Stimulated activated naive CD8-positive, alpha-beta T cell treated with anti-CD3 and anti-CD28 coated beads, Interleukin-15, Interleukin-2, amounts not matched to agents 100 ng/mL and 50 ng/mL, for 24 hours (primary cell): ENCODE measurements around the gene TF.

Experiments
- H3K27ac Mint-ChIP-seq: one replicate; pipeline ENCODE4 v1.8.0; 2021; ENCODE audit warnings: mild to moderate bottlenecking, mixed read lengths
- H3K27me3 Mint-ChIP-seq: one replicate; pipeline ENCODE4 v1.8.0; 2021; ENCODE audit warnings: mixed read lengths
- H3K36me3 Mint-ChIP-seq: one replicate; pipeline ENCODE4 v1.8.0; 2021; ENCODE audit warnings: low read depth, mixed read lengths
- H3K4me1 Mint-ChIP-seq: one replicate; pipeline ENCODE4 v1.8.0; 2021; ENCODE audit warnings: low read depth, mixed read lengths
- H3K4me3 Mint-ChIP-seq: one replicate; pipeline ENCODE4 v1.8.0; 2021; ENCODE audit warnings: mild to moderate bottlenecking, mixed read lengths
- H3K9me3 Mint-ChIP-seq: one replicate; pipeline ENCODE4 v1.8.0; 2021; ENCODE audit warnings: mixed read lengths

The TF gene

GRCh38 chr3:133799794-133800585 lies 53.8 kb downstream of the TF start:
- H3K36me3 Mint-ChIP-seq: no peaks in the 10 kb centered on the region
- peaks cover 22% of the 10 kb centered on the region for H3K27me3 Mint-ChIP-seq
- H3K4me3 Mint-ChIP-seq: no peak overlapping the region
- H3K9me3 Mint-ChIP-seq: no peaks in the 10 kb centered on the region
- no peak overlapping the region for H3K27ac Mint-ChIP-seq
- H3K4me1 Mint-ChIP-seq: peaks cover 2% of the 10 kb centered on the region

GRCh38 chr3:133803469-133803868 lies 57.3 kb downstream of the TF start:
- peaks cover 22% of the 10 kb centered on the region for H3K36me3 Mint-ChIP-seq
- H3K9me3 Mint-ChIP-seq: no peaks in the 10 kb centered on the region
- H3K27me3 Mint-ChIP-seq: peaks cover 10% of the 10 kb centered on the region
- H3K27ac Mint-ChIP-seq: no peak overlapping the region
- H3K4me1 Mint-ChIP-seq: peaks cover 25% of the 10 kb centered on the region
- no peak overlapping the region for H3K4me3 Mint-ChIP-seq

- Mint-ChIP-seq H3K27me3 (peaks cover 7% of the 10 kb centered on the region), H3K36me3 (peaks cover 30% of the 10 kb centered on the region), H3K4me1 (peaks cover 30% of the 10 kb centered on the region), H3K27ac (peak overlapping the region; percentile 99), H3K9me3 (no peaks in the 10 kb centered on the region), H3K4me3 (peak overlapping the region; percentile 99)
Observed at GRCh38 chr3:133804896-133805295, 58.7 kb downstream of the TF start.

- H3K9me3 Mint-ChIP-seq: no peaks in the 10 kb centered on the region
- peaks cover 30% of the 10 kb centered on the region for H3K4me1 Mint-ChIP-seq
- H3K27me3 Mint-ChIP-seq: peaks cover 7% of the 10 kb centered on the region
- H3K27ac Mint-ChIP-seq: peak overlapping the region; percentile 99
- H3K36me3 Mint-ChIP-seq: peaks cover 35% of the 10 kb centered on the region
- H3K4me3 Mint-ChIP-seq: peak overlapping the region; percentile 99
Observed at GRCh38 chr3:133805384-133805701, 59.1 kb downstream of the TF start.

- H3K9me3 Mint-ChIP-seq: no peaks in the 10 kb centered on the region
- H3K4me1 Mint-ChIP-seq: peaks cover 30% of the 10 kb centered on the region
- H3K4me3 Mint-ChIP-seq: peak within 1 kb of the TSS; percentile 99
- peak within 1 kb of the TSS; percentile 99 for H3K27ac Mint-ChIP-seq
- H3K36me3 Mint-ChIP-seq: peaks cover 38% of the 10 kb centered on the region
- peaks cover 7% of the 10 kb centered on the region for H3K27me3 Mint-ChIP-seq
Observed at GRCh38 chr3:133805702-133806475, 59.7 kb downstream of the TF start, which contains the start of gene SRPRB. Gene SRPRB, plus strand, starts transcription at chr3:133805815. Its CDS starts 34 bp downstream, at chr3:133805849.

- Mint-ChIP-seq H3K4me3 (no peak overlapping the region), H3K4me1 (peaks cover 19% of the 10 kb centered on the region), H3K36me3 (peaks cover 64% of the 10 kb centered on the region), H3K27me3 (no peaks in the 10 kb centered on the region), H3K9me3 (no peaks in the 10 kb centered on the region), H3K27ac (no peak overlapping the region)
Observed at GRCh38 chr3:133812872-133813271, 66.7 kb downstream of the TF start.

GRCh38 chr3:133815386-133815785 lies 69.2 kb downstream of the TF start:
- Mint-ChIP-seq H3K36me3 (peaks cover 63% of the 10 kb centered on the region), H3K4me1 (peaks cover 10% of the 10 kb centered on the region), H3K9me3 (no peaks in the 10 kb centered on the region), H3K27ac (no peak overlapping the region), H3K27me3 (no peaks in the 10 kb centered on the region), H3K4me3 (no peak overlapping the region)

- H3K4me3 Mint-ChIP-seq: no peak overlapping the region
- H3K9me3 Mint-ChIP-seq: no peaks in the 10 kb centered on the region
- no peaks in the 10 kb centered on the region for H3K27me3 Mint-ChIP-seq
- H3K4me1 Mint-ChIP-seq: peaks cover 4% of the 10 kb centered on the region
- H3K27ac Mint-ChIP-seq: no peak overlapping the region
- H3K36me3 Mint-ChIP-seq: peaks cover 77% of the 10 kb centered on the region
Observed at GRCh38 chr3:133820129-133820528, 73.9 kb downstream of the TF start.

- H3K36me3 Mint-ChIP-seq: peaks cover 80% of the 10 kb centered on the region
- no peak overlapping the region for H3K4me3 Mint-ChIP-seq
- H3K4me1 Mint-ChIP-seq: peaks cover 3% of the 10 kb centered on the region
- H3K27ac Mint-ChIP-seq: no peak overlapping the region
- no peaks in the 10 kb centered on the region for H3K9me3 Mint-ChIP-seq
- H3K27me3 Mint-ChIP-seq: no peaks in the 10 kb centered on the region
Observed at GRCh38 chr3:133820889-133821675, 74.9 kb downstream of the TF start.

- Mint-ChIP-seq H3K4me1 (peaks cover 3% of the 10 kb centered on the region), H3K4me3 (no peak overlapping the region), H3K27ac (no peak overlapping the region), H3K36me3 (peaks cover 79% of the 10 kb centered on the region), H3K9me3 (no peaks in the 10 kb centered on the region), H3K27me3 (no peaks in the 10 kb centered on the region)
Observed at GRCh38 chr3:133821767-133822638, 75.8 kb downstream of the TF start.

- H3K4me1 Mint-ChIP-seq: no peaks in the 10 kb centered on the region
- no peak overlapping the region for H3K27ac Mint-ChIP-seq
- no peak overlapping the region for H3K4me3 Mint-ChIP-seq
- no peaks in the 10 kb centered on the region for H3K27me3 Mint-ChIP-seq
- H3K36me3 Mint-ChIP-seq: peaks cover 58% of the 10 kb centered on the region
- no peaks in the 10 kb centered on the region for H3K9me3 Mint-ChIP-seq
Observed at GRCh38 chr3:133824961-133825485, 78.8 kb downstream of the TF start.

GRCh38 chr3:133825969-133826727 lies 80.0 kb downstream of the TF start:
- H3K36me3 Mint-ChIP-seq: peaks cover 47% of the 10 kb centered on the region
- no peaks in the 10 kb centered on the region for H3K4me1 Mint-ChIP-seq
- no peak overlapping the region for H3K4me3 Mint-ChIP-seq
- H3K27ac Mint-ChIP-seq: no peak overlapping the region
- no peaks in the 10 kb centered on the region for H3K9me3 Mint-ChIP-seq
- H3K27me3 Mint-ChIP-seq: no peaks in the 10 kb centered on the region

- Mint-ChIP-seq H3K4me1 (no peaks in the 10 kb centered on the region), H3K27me3 (no peaks in the 10 kb centered on the region), H3K9me3 (no peaks in the 10 kb centered on the region), H3K27ac (no peak overlapping the region), H3K4me3 (no peak overlapping the region), H3K36me3 (peaks cover 41% of the 10 kb centered on the region)
Observed at GRCh38 chr3:133827136-133827535, 80.9 kb downstream of the TF start.
